T-cell (primary cell): ENCODE measurements around the gene TIMP3. TPM values are rescaled to one million over a fixed set of nuclear protein-coding genes. Genes with fewer than 3 reads are reported as not detected.
A peak's percentile ranks its signal among the peaks of the same experiment; 100 is the strongest.

Experiments used
- ATAC-seq, 4 experiments: fragments of 200-7000 bp in 3 of 4; fragments of 150-1000 bp in 1 of 4; cut with Tn5 transposase; replicated peaks in 1 of 4; 1 replicate in 3 of 4; 2 replicates in 1 of 4; pipeline ENCODE4 v1.10.0; 2021; ENCODE audit warnings: moderate library complexity in 3 of 4, mild to moderate bottlenecking in 2 of 4, moderate number of reproducible peaks in 1 of 4
- CTCF ChIA-PET, 2 donors: fragments of 300-600 bp; sonication (Branson Sonifier 250); formaldehyde crosslinking; loops; one replicate each; lab custom pipeline; 2022; ENCODE audit warnings: antibody characterized with exemption in 2 of 2; lab: Charles Lee
- POLR2A ChIA-PET, 2 donors: fragments of 300-600 bp; sonication (Branson Sonifier 250); formaldehyde crosslinking; loops; one replicate each; lab custom pipeline; 2022; ENCODE audit warnings: antibody characterized with exemption in 2 of 2; lab: Charles Lee
- DNase-seq, 35 experiments: peaks; one replicate each; pipeline versions ENCODE4 v3.0.0 to v3.0.0-alpha.2; 2013 to 2023
- H3K27ac ChIP-seq: one replicate; pipeline ENCODE4 v1.5.1; 2013; ENCODE audit warnings: low read length
- H3K27me3 ChIP-seq, 2 experiments: replicated peaks in 1 of 2; 1 replicate in 1 of 2; 2 replicates in 1 of 2; pipeline versions ENCODE4 v1.6.1 to v1.7.0; 2013; ENCODE audit warnings: low read length in 1 of 2, mixed read lengths in 1 of 2; ENCODE audit not compliant: control insufficient read depth in 2 of 2, insufficient read depth in 2 of 2; ENCODE audit errors: extremely low read depth in 1 of 2
- H3K36me3 ChIP-seq, 2 donors: 1 replicate in 1 of 2; 2 replicates in 1 of 2; pipeline versions ENCODE4 v1.6.1 to v1.7.0; 2013; ENCODE audit warnings: low read length in 1 of 2; ENCODE audit not compliant: control insufficient read depth in 2 of 2, insufficient read depth in 1 of 2; ENCODE audit errors: extremely low read depth in 1 of 2
- H3K4me1 ChIP-seq, 2 experiments: 1 replicate in 1 of 2; 2 replicates in 1 of 2; pipeline versions ENCODE4 v1.6.1 to v1.7.0; 2013; ENCODE audit warnings: low read length in 2 of 2, mixed read lengths in 1 of 2; ENCODE audit not compliant: insufficient read depth in 2 of 2, control insufficient read depth in 1 of 2; ENCODE audit errors: extremely low read depth in 1 of 2
- H3K4me3 ChIP-seq, 2 donors: 1 replicate in 1 of 2; 2 replicates in 1 of 2; pipeline versions ENCODE4 v1.5.1 to v1.7.0; 2013; ENCODE audit warnings: mild to moderate bottlenecking in 2 of 2, low read length in 1 of 2, moderate library complexity in 1 of 2; ENCODE audit not compliant: control insufficient read depth in 1 of 2; ENCODE audit errors: extremely low read depth in 1 of 2
- H3K9me3 ChIP-seq: 2 replicates; pipeline ENCODE4 v1.7.0; 2013
- H3K27ac Mint-ChIP-seq, 2 donors: one replicate each; pipeline ENCODE4 v1.8.0; 2020 to 2021; ENCODE audit warnings: mild to moderate bottlenecking in 2 of 2, mixed read lengths in 2 of 2
- H3K27me3 Mint-ChIP-seq, 2 donors: one replicate each; pipeline ENCODE4 v1.8.0; 2021 to 2022; ENCODE audit warnings: mixed read lengths in 2 of 2
- H3K36me3 Mint-ChIP-seq: one replicate; pipeline ENCODE4 v1.8.0; 2021; ENCODE audit warnings: mixed read lengths
- H3K4me1 Mint-ChIP-seq, 3 donors: one replicate each; pipeline ENCODE4 v1.8.0; 2020 to 2022; ENCODE audit warnings: mixed read lengths in 3 of 3, mild to moderate bottlenecking in 1 of 3
- H3K4me3 Mint-ChIP-seq, 3 donors: one replicate each; pipeline ENCODE4 v1.8.0; 2020 to 2022; ENCODE audit warnings: mild to moderate bottlenecking in 3 of 3, mixed read lengths in 3 of 3, moderate library complexity in 3 of 3
- H3K9me3 Mint-ChIP-seq, 3 donors: one replicate each; pipeline ENCODE4 v1.8.0; 2020 to 2022; ENCODE audit warnings: mixed read lengths in 3 of 3
- WGBS: methylation state at CpG from one replicate; pipeline ENCODE4 v1.1.5; 2013; ENCODE audit warnings: missing lambda C conversion rate; ENCODE audit not compliant: insufficient coverage; 5-methylcytosine and 5-hydroxymethylcytosine counted together
- total RNA-seq, 35 experiments: library from RNA in 6 of 35; stranded (reverse) in 6 of 35; fragments of 120-200 nt in 1 of 35; gene quantifications; one replicate each; pipeline versions ENCODE4 v1.2.1 to v1.2.4 and lab custom pipeline; 2013 to 2026

TIMP3 gene
- total RNA-seq, 5 donors from 2014 or later (not counting 1 experiment from before 2014, with no cell fraction given) = 0.07 to 1.7 (median 1.1) TPM

DNA sequence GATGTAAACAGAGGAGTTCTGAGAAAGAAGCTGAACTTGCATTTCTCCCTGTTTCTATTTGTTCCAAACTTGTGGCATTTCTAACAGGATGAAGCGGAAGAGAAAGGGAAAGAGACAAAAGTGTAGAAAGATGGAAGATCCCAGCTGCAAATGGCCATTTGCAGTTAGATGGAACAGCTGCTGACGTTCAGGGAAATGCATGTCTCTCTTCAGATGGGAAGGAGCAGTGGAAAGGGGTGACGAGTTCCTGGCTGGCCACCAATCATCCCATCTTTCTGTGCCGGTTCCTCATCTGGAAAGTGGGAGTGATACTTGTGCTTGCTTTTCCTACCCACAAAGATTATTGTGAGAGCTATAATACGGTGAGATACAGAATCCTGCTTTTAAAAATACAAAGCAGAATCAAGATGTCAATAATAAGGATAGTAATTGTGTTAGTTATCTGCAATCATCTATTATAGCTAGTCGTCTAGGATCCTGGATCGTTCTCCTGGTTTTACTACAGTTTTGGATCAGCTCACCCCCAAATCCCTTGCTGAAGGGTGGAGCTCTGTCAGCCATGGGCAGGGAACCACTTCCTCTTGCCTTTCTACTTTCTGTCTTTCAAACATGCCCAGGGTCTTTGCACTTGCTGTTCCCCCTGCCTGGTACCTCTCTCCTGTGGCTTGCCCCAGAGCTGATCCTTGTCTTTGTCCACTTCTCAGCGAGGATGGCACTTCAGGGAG is 1.2 kb upstream of the TIMP3 start:
- ATAC-seq = no peak
- peaks cover 0 to 7% of the 10 kb centered on the region in 2 experiments for H3K4me1 ChIP-seq
- CTCF ChIA-PET = interaction anchor here in 1 of 2 donors (1.0 kb wide), 1 partner anchor 139 kb away, joined by 3 read pairs; no protein-coding TSS in a partner anchor
- H3K9me3 Mint-ChIP-seq = no peaks in the 10 kb centered on the region
- WGBS = 70% methylated on average over 6 of the region's 8 CpGs
- H3K4me3 Mint-ChIP-seq = peak overlapping the region in 1 of 3 donors; percentile 40
- no peak for DNase-seq
- peaks cover 57 to 64% of the 10 kb centered on the region in 2 donors for H3K27me3 Mint-ChIP-seq
- H3K9me3 ChIP-seq = no peaks in the 10 kb centered on the region
- H3K4me1 Mint-ChIP-seq = peaks cover 0 to 16% (median 6%) of the 10 kb centered on the region in 3 donors
- H3K36me3 Mint-ChIP-seq = no peaks in the 10 kb centered on the region
- no peak overlapping the region for H3K27ac Mint-ChIP-seq
- no peaks in the 10 kb centered on the region for H3K36me3 ChIP-seq
- POLR2A ChIA-PET = no interaction called here
- no peak overlapping the region for H3K27ac ChIP-seq
- peaks cover 0 to 51% of the 10 kb centered on the region in 2 experiments for H3K27me3 ChIP-seq
- H3K4me3 ChIP-seq = no peak overlapping the region

DNA sequence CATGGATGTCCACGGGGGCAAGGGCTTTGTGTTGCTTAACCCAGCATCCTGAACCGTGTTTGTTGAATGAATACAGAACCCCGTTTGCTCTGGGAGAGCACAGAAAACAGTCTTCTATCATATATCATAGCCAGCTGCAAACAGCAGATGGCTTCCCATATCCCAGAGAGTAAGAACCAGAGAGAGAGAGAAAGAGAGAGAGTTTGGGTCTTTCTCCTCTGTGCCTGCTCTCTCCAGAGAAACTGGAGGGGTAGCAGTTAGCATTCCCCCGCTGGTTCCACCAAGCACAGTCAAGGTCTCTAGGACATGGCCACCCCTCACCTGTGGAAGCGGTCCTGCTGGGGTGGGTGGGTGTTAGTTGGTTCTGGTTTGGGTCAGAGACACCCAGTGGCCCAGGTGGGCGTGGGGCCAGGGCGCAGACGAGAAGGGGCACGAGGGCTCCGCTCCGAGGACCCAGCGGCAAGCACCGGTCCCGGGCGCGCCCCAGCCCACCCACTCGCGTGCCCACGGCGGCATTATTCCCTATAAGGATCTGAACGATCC is 440 bp upstream of the TIMP3 start:
- Mint-ChIP-seq H3K4me3 (peak overlapping the region in 1 of 3 donors; percentile 40), H3K36me3 (no peaks in the 10 kb centered on the region), H3K9me3 (no peaks in the 10 kb centered on the region), H3K4me1 (peaks cover 0 to 16% (median 6%) of the 10 kb centered on the region in 3 donors), H3K27ac (no peak overlapping the region), H3K27me3 (peaks cover 53 to 66% of the 10 kb centered on the region in 2 donors)
- ATAC-seq = no peak
- POLR2A ChIA-PET = no interaction called here
- CTCF ChIA-PET = no interaction called here
- no peak overlapping the region for H3K4me3 ChIP-seq
- H3K27ac ChIP-seq = no peak overlapping the region
- H3K27me3 ChIP-seq = peaks cover 0 to 53% of the 10 kb centered on the region in 2 experiments
- H3K4me1 ChIP-seq = peaks cover 0 to 7% of the 10 kb centered on the region in 2 experiments
- H3K9me3 ChIP-seq = no peaks in the 10 kb centered on the region
- DNase-seq = no peak
- H3K36me3 ChIP-seq = no peaks in the 10 kb centered on the region
- 18% methylated on average over 16 of the region's 21 CpGs for WGBS

DNA sequence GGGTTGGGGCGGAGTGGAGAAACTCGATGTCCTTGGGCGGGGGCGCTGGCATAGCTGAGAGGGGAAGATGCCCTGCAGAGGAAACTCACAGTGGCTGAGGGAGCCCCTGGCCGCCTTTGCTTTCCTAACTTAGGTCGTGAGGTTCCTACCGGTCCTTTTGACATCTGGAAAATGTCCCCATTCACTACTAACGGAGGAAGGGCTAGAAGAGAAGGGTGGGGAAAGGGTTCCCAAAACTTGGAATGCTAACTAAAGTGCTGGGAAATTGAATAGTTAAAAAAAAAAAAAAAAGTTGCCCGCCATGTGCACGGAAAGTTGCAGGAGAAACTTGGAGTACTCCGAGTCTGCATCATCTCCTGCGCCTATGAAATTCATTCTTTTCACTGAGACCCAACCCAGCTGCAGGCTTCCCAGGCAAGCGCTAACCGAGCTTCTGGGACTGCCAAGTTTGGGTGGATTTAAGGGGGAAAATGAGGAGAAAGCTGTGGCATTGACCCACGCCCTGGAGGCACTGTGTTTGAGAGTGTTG is 796 bp downstream of the TIMP3 start:
- Mint-ChIP-seq H3K9me3 (no peaks in the 10 kb centered on the region), H3K4me1 (peaks cover 0 to 10% (median 3%) of the 10 kb centered on the region in 3 donors), H3K27me3 (peaks cover 51 to 68% of the 10 kb centered on the region in 2 donors), H3K4me3 (peak overlapping the region in 1 of 3 donors; percentile 33), H3K27ac (no peak overlapping the region), H3K36me3 (no peaks in the 10 kb centered on the region)
- no peak overlapping the region for H3K27ac ChIP-seq
- peak overlapping the region in 1 of 2 donors; percentile 26 for H3K4me3 ChIP-seq
- WGBS = 21% methylated on average over 6 of the region's 15 CpGs
- no peaks in the 10 kb centered on the region for H3K9me3 ChIP-seq
- CTCF ChIA-PET = no interaction called here
- peaks cover 0 to 7% of the 10 kb centered on the region in 2 experiments for H3K4me1 ChIP-seq
- no peak for ATAC-seq
- no peak for DNase-seq
- H3K36me3 ChIP-seq = no peaks in the 10 kb centered on the region
- POLR2A ChIA-PET = no interaction called here
- H3K27me3 ChIP-seq = peaks cover 0 to 50% of the 10 kb centered on the region in 2 experiments

DNA sequence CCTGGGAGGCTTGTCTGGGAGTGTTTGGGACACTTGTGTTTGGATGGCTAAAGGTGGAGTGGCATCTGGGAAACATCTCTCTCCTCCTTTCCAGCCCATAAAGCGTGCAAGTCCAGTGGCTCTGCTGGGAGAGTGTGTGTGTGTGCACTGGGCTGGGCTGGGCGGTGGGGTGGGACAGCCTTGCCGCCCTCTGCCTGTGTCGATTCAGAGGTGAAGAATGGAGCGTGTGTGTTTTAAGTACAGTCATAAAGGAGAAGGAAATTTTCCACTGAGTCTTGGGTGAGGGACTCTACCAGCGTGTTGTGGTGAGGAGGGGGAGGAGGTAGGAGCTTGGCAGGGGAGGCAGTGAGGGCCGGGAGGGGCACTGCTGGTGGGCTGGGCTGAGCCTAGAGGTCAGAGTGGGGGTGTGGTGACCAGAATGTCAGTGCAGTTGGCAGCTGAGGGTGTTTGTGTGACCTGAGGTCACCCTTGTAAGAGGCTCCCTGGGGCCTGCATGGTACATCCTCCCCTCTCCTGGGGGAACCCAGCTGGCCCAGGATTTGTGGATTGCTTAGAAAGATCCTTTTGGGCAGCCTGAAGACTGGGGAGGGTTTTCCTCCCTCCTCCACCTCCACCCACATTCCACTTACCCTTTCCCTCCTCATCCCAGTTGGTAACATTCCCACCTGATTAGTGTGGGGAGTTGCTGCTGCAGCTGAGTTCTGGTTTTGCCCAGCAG is 1.7 kb downstream of the TIMP3 start:
- Histone ChIP-seq H3K27me3 (peaks cover 0 to 46% of the 10 kb centered on the region in 2 experiments), H3K4me1 (peaks cover 0 to 7% of the 10 kb centered on the region in 2 experiments), H3K27ac (no peak overlapping the region), H3K36me3 (no peaks in the 10 kb centered on the region), H3K9me3 (no peaks in the 10 kb centered on the region), H3K4me3 (no peak overlapping the region)
- no peak for ATAC-seq
- no peak overlapping the region for H3K4me3 Mint-ChIP-seq
- peaks cover 0 to 10% (median 3%) of the 10 kb centered on the region in 3 donors for H3K4me1 Mint-ChIP-seq
- peaks cover 44 to 66% of the 10 kb centered on the region in 2 donors for H3K27me3 Mint-ChIP-seq
- POLR2A ChIA-PET = no interaction called here
- 41% methylated on average over 5 of the region's 7 CpGs for WGBS
- DNase-seq = no peak
- no peak overlapping the region for H3K27ac Mint-ChIP-seq
- CTCF ChIA-PET = interaction anchor here in 1 of 2 donors (0.6 to 0.7 kb wide), 2 partner anchors 113 to 418 kb away, joined by 3 read pairs; no protein-coding TSS in a partner anchor
- H3K36me3 Mint-ChIP-seq = no peaks in the 10 kb centered on the region
- H3K9me3 Mint-ChIP-seq = no peaks in the 10 kb centered on the region

DNA sequence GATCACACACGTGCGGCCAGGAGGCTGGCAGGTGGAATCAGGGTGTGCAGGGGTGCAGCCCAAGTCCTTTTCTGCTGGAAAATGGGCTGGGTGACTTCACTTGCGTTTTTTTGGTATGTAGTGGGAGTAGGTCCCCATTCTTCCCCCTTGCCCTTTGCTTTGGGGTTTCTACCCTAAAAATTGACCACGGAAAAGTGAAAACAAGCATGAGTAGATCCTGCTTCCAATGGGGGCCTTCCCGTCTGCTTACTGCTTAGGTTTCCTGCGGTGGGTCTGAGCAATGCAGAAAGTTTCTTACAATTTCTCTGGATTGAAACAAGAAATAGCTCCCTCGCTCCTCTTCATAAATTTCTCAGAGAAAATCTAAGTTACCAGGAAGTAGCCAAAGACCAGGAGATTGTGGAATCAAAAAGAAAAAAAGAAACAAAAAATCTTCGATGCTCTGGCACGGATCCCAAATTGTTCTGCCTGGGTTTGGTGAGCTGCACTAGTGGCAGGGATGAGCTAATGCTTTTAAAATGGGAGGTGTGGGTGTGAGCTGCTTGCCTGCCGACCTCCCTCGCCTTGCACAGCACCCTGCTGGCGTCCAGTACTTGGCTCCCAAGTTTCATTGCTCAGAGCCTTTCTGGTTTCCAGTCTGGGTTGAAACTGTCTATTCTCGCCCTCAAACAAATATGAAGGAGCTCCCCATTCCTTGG is 2.4 kb downstream of the TIMP3 start:
- Histone ChIP-seq H3K36me3 (no peaks in the 10 kb centered on the region), H3K9me3 (no peaks in the 10 kb centered on the region), H3K4me3 (no peak overlapping the region), H3K27me3 (peaks cover 0 to 46% of the 10 kb centered on the region in 2 experiments), H3K4me1 (peaks cover 0 to 7% of the 10 kb centered on the region in 2 experiments), H3K27ac (no peak overlapping the region)
- H3K36me3 Mint-ChIP-seq = no peaks in the 10 kb centered on the region
- WGBS = 70% methylated on average over 9 of the region's 13 CpGs
- H3K9me3 Mint-ChIP-seq = no peaks in the 10 kb centered on the region
- no peak overlapping the region for H3K4me3 Mint-ChIP-seq
- CTCF ChIA-PET = interaction anchor here (0.6 to 0.7 kb wide), 3 partner anchors 114 to 1119 kb away, joined by 3 read pairs; no protein-coding TSS in a partner anchor
- H3K27ac Mint-ChIP-seq = no peak overlapping the region
- H3K4me1 Mint-ChIP-seq = peaks cover 0 to 10% (median 3%) of the 10 kb centered on the region in 3 donors
- no peak for ATAC-seq
- POLR2A ChIA-PET = no interaction called here
- H3K27me3 Mint-ChIP-seq = peaks cover 42 to 61% of the 10 kb centered on the region in 2 donors
- no peak for DNase-seq
